Adrenal gland (tissue), 12 donors: ENCODE results near the gene SERPINA5. TPM values are rescaled to one million over a fixed set of nuclear protein-coding genes. Genes with fewer than 3 reads are reported as not detected.

ENCODE experiments used
- DNase-seq, 7 donors: peaks; one replicate each; pipeline ENCODE4 v3.0.0-alpha.2; 2019 to 2020
- H3K27ac ChIP-seq, 5 donors: fragments of 200-600 bp; sonication (generic) in 4 of 5; 1 replicate in 3 of 5; 2 replicates in 2 of 5; pipeline versions ENCODE4 v1.5.1 to v1.8.0; 2016 to 2020; ENCODE audit warnings: mild to moderate bottlenecking in 1 of 5
- H3K27me3 ChIP-seq: fragments of 200-600 bp; 2 replicates; pipeline ENCODE4 v1.8.0; 2021
- H3K36me3 ChIP-seq, 2 donors: fragments of 200-600 bp; replicated peaks in 1 of 2; 1 replicate in 1 of 2; 2 replicates in 1 of 2; pipeline versions ENCODE4 v1.5.1 to v1.8.0; 2018 to 2022
- H3K4me1 ChIP-seq, 2 donors: fragments of 200-600 bp; replicated peaks in 1 of 2; 1 replicate in 1 of 2; 2 replicates in 1 of 2; pipeline versions ENCODE4 v1.5.1 to v1.8.0; 2018 to 2021
- H3K4me3 ChIP-seq, 4 donors: fragments of 200-600 bp; sonication (generic) in 3 of 4; one replicate each; pipeline ENCODE4 v1.5.1; 2016 to 2018
- H3K9me3 ChIP-seq, 3 donors: fragments of 200-600 bp; sonication (generic) in 1 of 3; replicated peaks in 1 of 3; 1 replicate in 2 of 3; 2 replicates in 1 of 3; pipeline versions ENCODE4 v1.5.1 to v1.8.0; 2016 to 2021
- POLR2A ChIP-seq, 2 donors: fragments of 450-650 bp; IDR thresholded peaks; one replicate each; pipeline ENCODE4 v1.6.1; 2017; ENCODE audit warnings: antibody characterized with exemption in 2 of 2, mild to moderate bottlenecking in 2 of 2, moderate library complexity in 1 of 2
- WGBS, 4 donors: extraction: QIAGEN DNeasy Blood & Tissue Kit in 2 of 4; methylation state at CpG; one replicate each; pipeline versions ENCODE4 v1.1.5 to v1.1.7; 2013 to 2017; 5-methylcytosine and 5-hydroxymethylcytosine counted together
- intact Hi-C, 2 donors: fragments of 100-400 bp; cut with DNase I; formaldehyde crosslinking; loops; one replicate each; pipeline versions ENCODE4 v1.14.1 to v1.15.0; 2022 to 2023
- polyA plus RNA-seq, 3 donors: library from polyadenylated mRNA; stranded (reverse); fragments of 200-250 nt in 2 of 3; fragments of 350-450 nt in 1 of 3; fragmentation: Illumina TruSeq in 1 of 3; extraction: RNeasy Lipid Tissue Mini Kit (QIAGEN cat#74804) in 1 of 3; gene quantifications; one replicate each; pipeline ENCODE4 v1.2.3, GENCODE V29; 2013 to 2014
- total RNA-seq, 9 donors: library from RNA; depleted of rRNA in 4 of 9; stranded (reverse); fragments of >200 nt in 4 of 9; fragments of 120-200 nt in 1 of 9; fragmentation: NEBNext Ultra II Directional in 1 of 9; extraction: Animal tissue kit (Norgen Biotek cat#: 25700) in 1 of 9; gene quantifications; one replicate each; pipeline versions ENCODE4 v1.1.0 to v1.2.4, GENCODE V29; 2013 to 2023
- TF ChIP-seq, protein P1 (sequence below), 6 experiments: fragments of 450-650 bp in 4 of 6; fragments of 200-600 bp in 2 of 6; sonication (generic) in 1 of 6; IDR thresholded peaks; 1 replicate in 5 of 6; 2 replicates in 1 of 6; pipeline versions ENCODE4 v1.5.1 to v1.8.0; 2016 to 2021; ENCODE audit warnings: antibody characterized with exemption in 6 of 6, mild to moderate bottlenecking in 2 of 6, moderate library complexity in 1 of 6
- donor health status: healthy with polysubstance abuse.
- donor health status: Bipolar disorder and iron deficiency.
- donor health status: DM: yes; HTN: yes; CAD: no.
- donor health status: DM: no; HTN: no; CAD: no.
- donor health status: DM: no; HTN: no; CAD: no.
- donor health status: DM: yes; HTN: yes; CAD: no.

The SERPINA5 gene
- total and polyA plus RNA-seq, 12 donors = 83.6 to 1,055 (median 515) TPM

- peaks cover 44 to 50% of the 10 kb centered on the region in 2 donors for H3K4me1 ChIP-seq
- no peaks in the 10 kb centered on the region for H3K27me3 ChIP-seq
- intact Hi-C loops = no loop called here
- no peak overlapping the region for H3K4me3 ChIP-seq
- peak; percentile 78 to 95 (median 92) for DNase-seq
- H3K27ac ChIP-seq = peak overlapping the region; percentile 82 to 96 (median 91)
- no peaks in the 10 kb centered on the region for H3K36me3 ChIP-seq
- 55 to 64% (median 56%) methylated on average over 11 of the region's 11 CpGs for WGBS, 4 donors
- TF ChIP-seq, protein P1, sequence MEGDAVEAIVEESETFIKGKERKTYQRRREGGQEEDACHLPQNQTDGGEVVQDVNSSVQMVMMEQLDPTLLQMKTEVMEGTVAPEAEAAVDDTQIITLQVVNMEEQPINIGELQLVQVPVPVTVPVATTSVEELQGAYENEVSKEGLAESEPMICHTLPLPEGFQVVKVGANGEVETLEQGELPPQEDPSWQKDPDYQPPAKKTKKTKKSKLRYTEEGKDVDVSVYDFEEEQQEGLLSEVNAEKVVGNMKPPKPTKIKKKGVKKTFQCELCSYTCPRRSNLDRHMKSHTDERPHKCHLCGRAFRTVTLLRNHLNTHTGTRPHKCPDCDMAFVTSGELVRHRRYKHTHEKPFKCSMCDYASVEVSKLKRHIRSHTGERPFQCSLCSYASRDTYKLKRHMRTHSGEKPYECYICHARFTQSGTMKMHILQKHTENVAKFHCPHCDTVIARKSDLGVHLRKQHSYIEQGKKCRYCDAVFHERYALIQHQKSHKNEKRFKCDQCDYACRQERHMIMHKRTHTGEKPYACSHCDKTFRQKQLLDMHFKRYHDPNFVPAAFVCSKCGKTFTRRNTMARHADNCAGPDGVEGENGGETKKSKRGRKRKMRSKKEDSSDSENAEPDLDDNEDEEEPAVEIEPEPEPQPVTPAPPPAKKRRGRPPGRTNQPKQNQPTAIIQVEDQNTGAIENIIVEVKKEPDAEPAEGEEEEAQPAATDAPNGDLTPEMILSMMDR (IDR thresholded peaks at IDR 0.05) = peak in 3 of 6 experiments; percentile 1 to 32 (median 26)
- peak in 1 of 2 donors; percentile 69 for TF ChIP-seq POLR2A (IDR thresholded peaks at IDR 0.05)
- no peaks in the 10 kb centered on the region for H3K9me3 ChIP-seq
Measured at GRCh38 chr14:94598816-94599655, 17.8 kb downstream of the SERPINA5 start.

DNA sequence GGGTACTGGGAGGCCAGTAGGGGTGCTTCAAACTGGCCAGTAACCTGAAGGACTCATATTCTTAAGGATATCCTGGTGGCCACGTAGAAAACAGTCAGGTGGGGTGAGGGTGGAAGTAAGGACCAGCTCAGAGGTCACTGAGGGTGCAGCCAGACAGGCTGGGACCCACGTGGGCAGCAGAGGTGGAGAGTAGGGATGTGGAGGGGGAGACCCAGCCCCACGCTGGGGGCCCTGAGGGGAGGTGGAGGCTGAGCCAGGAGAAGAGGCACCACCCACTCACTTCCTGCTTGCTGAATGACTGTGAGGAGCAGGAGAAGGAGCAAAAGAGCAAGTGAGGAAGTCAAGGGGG lies 18.4 kb downstream of the SERPINA5 start:
- peaks cover 39 to 44% of the 10 kb centered on the region in 2 donors for H3K4me1 ChIP-seq
- DNase-seq = no peak
- TF ChIP-seq, protein P1 (IDR thresholded peaks at IDR 0.05) = peak in 1 of 6 experiments; percentile 2
- TF ChIP-seq POLR2A (IDR thresholded peaks at IDR 0.05) = no peak

GRCh38 chr14:94600148-94600545 lies 18.9 kb downstream of the SERPINA5 start:
- no peaks in the 10 kb centered on the region for H3K36me3 ChIP-seq
- H3K4me3 ChIP-seq = no peak overlapping the region
- H3K9me3 ChIP-seq = no peaks in the 10 kb centered on the region
- DNase-seq = peak in 3 of 7 donors; percentile 36 to 59 (median 38)
- peaks cover 39 to 43% of the 10 kb centered on the region in 2 donors for H3K4me1 ChIP-seq
- H3K27me3 ChIP-seq = no peaks in the 10 kb centered on the region
- H3K27ac ChIP-seq = peak overlapping the region; percentile 82 to 96 (median 91)
- 74 to 90% (median 76%) methylated on average over 9 to 11 of the region's 11 CpGs for WGBS, 4 donors
- TF ChIP-seq, protein P1 (IDR thresholded peaks at IDR 0.05) = no peak
- intact Hi-C loops = no loop called here

More for the DNA sequence above, 18.4 kb downstream of the SERPINA5 start:
- Histone ChIP-seq H3K27ac (peak overlapping the region; percentile 82 to 96 (median 91)), H3K36me3 (no peaks in the 10 kb centered on the region), H3K27me3 (no peaks in the 10 kb centered on the region), H3K4me3 (no peak overlapping the region), H3K9me3 (no peaks in the 10 kb centered on the region)
- intact Hi-C loops = no loop called here
- 15 to 37% (median 19%) methylated on average over 3 of the region's 3 CpGs for WGBS, 4 donors

DNA sequence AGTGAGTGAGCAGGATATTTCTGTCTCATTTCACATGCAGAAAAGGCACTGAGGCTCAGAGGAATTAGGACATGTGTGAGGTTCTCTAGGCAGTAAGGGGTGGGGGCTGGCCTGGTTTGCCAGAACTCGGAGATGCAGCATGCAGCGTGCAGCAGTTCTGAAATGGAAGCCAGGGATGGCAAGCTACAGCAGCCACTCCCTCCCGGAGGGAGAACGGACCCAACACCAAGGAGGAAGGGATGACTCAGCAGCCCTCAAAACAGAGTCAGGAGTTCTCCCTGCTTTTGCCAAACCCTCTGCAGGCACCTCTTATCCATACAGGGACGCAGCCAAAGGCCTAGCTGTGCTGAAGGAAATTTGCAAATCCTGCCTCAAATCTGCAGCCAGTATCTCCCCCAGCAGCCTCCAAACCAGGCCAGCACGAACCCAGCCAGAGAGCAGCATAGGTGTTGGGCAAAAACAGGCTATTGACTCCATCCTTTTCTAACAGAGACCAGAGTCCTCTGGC lies 20.7 kb downstream of the SERPINA5 start:
- WGBS, 4 donors = 8 to 19% (median 16%) methylated on average over 5 to 6 of the region's 6 CpGs
- no peaks in the 10 kb centered on the region for H3K27me3 ChIP-seq
- peaks cover 39 to 43% of the 10 kb centered on the region in 2 donors for H3K4me1 ChIP-seq
- peak in 1 of 2 donors; percentile 74 for TF ChIP-seq POLR2A (IDR thresholded peaks at IDR 0.05)
- TF ChIP-seq, protein P1 (IDR thresholded peaks at IDR 0.05) = no peak
- H3K4me3 ChIP-seq = no peak overlapping the region
- intact Hi-C loops = no loop called here
- no peaks in the 10 kb centered on the region for H3K36me3 ChIP-seq
- H3K9me3 ChIP-seq = no peaks in the 10 kb centered on the region
- peak; percentile 74 to 92 (median 87) for DNase-seq
- H3K27ac ChIP-seq = peak overlapping the region; percentile 83 to 96 (median 90)
